Measurements from ENCODE around the gene SEMA3A. TPM values are rescaled to one million over a fixed set of nuclear protein-coding genes. Genes with fewer than 3 reads are reported as not detected.

The SEMA3A gene
- total RNA-seq, 1 experiment from 2014 or later, result 43.3 TPM

DNA sequence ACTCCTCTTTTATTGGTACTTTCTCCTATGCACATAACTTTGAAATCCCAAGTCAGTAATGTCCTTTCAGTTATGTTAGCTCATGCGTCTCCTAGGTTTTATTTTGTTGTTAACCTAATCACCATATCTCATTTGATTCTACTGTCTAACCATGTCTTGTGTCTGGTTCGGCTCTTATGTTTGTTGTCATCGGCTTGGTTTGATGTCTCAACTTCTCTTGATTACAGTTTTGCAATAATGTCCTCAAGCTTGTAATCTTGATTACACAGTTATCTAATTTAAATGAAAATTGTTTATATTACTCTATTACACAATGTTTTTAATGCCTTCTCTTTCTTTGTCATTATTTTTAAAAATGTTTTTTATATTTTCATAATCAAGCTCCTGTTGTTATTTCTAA is 35.9 kb upstream of the SEMA3A start:
- Histone ChIP-seq H3K27me3 (ENCODE audit: control insufficient read depth, insufficient read depth, low read length) (no peaks in the 10 kb centered on the region), H3K4me3 (ENCODE audit: low read depth in 2 of 2, low read length in 2 of 2) (no peak overlapping the region), H3K4me1 (ENCODE audit: control insufficient read depth, insufficient read depth, low read length) (no peaks in the 10 kb centered on the region), H3K9me3 (ENCODE audit: control insufficient read depth, insufficient read depth, low read depth, low read length) (no peaks in the 10 kb centered on the region), H3K36me3 (ENCODE audit: control insufficient read depth, insufficient read depth, low read length) (no peaks in the 10 kb centered on the region), H3K27ac (ENCODE audit: low read length) (no peak overlapping the region)
- intact Hi-C loops (cut with micrococcal nuclease; ENCODE audit: unreplicated experiment) (no loop called here), in situ Hi-C loops (cut with HindIII; ENCODE audit: low pct_unique_long_range_greater_than_20kb, low sequenced_read_pairs) (no loop called here)
- ChIA-PET POLR2A (no interaction called here), CTCF (no interaction called here)
- no peak for TF ChIP-seq POLR2AphosphoS5 (IDR thresholded peaks at IDR 0.05; ENCODE audit: low read depth, low read length)
- TF ChIP-seq, protein P1, sequence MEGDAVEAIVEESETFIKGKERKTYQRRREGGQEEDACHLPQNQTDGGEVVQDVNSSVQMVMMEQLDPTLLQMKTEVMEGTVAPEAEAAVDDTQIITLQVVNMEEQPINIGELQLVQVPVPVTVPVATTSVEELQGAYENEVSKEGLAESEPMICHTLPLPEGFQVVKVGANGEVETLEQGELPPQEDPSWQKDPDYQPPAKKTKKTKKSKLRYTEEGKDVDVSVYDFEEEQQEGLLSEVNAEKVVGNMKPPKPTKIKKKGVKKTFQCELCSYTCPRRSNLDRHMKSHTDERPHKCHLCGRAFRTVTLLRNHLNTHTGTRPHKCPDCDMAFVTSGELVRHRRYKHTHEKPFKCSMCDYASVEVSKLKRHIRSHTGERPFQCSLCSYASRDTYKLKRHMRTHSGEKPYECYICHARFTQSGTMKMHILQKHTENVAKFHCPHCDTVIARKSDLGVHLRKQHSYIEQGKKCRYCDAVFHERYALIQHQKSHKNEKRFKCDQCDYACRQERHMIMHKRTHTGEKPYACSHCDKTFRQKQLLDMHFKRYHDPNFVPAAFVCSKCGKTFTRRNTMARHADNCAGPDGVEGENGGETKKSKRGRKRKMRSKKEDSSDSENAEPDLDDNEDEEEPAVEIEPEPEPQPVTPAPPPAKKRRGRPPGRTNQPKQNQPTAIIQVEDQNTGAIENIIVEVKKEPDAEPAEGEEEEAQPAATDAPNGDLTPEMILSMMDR (IDR thresholded peaks at IDR 0.05), result no peak
- no peak for TF ChIP-seq SIN3A (IDR thresholded peaks at IDR 0.05; ENCODE audit: borderline replicate concordance, insufficient read depth, low read depth, low read length)
- TF ChIP-seq, protein P2, sequence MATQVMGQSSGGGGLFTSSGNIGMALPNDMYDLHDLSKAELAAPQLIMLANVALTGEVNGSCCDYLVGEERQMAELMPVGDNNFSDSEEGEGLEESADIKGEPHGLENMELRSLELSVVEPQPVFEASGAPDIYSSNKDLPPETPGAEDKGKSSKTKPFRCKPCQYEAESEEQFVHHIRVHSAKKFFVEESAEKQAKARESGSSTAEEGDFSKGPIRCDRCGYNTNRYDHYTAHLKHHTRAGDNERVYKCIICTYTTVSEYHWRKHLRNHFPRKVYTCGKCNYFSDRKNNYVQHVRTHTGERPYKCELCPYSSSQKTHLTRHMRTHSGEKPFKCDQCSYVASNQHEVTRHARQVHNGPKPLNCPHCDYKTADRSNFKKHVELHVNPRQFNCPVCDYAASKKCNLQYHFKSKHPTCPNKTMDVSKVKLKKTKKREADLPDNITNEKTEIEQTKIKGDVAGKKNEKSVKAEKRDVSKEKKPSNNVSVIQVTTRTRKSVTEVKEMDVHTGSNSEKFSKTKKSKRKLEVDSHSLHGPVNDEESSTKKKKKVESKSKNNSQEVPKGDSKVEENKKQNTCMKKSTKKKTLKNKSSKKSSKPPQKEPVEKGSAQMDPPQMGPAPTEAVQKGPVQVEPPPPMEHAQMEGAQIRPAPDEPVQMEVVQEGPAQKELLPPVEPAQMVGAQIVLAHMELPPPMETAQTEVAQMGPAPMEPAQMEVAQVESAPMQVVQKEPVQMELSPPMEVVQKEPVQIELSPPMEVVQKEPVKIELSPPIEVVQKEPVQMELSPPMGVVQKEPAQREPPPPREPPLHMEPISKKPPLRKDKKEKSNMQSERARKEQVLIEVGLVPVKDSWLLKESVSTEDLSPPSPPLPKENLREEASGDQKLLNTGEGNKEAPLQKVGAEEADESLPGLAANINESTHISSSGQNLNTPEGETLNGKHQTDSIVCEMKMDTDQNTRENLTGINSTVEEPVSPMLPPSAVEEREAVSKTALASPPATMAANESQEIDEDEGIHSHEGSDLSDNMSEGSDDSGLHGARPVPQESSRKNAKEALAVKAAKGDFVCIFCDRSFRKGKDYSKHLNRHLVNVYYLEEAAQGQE (IDR thresholded peaks at IDR 0.05; ENCODE audit: insufficient read depth in 1 of 2, low read depth in 2 of 2, low read length in 1 of 2), result no peak
- TF ChIP-seq TCF7L2 (IDR thresholded peaks at IDR 0.05; ENCODE audit: low read depth, low read length), result no peak
- no peak for ATAC-seq
- no TSS peak for BruUV-seq (replicated peaks)
- no peak for DNase-seq (ENCODE audit: low read depth, low spot score)

DNA sequence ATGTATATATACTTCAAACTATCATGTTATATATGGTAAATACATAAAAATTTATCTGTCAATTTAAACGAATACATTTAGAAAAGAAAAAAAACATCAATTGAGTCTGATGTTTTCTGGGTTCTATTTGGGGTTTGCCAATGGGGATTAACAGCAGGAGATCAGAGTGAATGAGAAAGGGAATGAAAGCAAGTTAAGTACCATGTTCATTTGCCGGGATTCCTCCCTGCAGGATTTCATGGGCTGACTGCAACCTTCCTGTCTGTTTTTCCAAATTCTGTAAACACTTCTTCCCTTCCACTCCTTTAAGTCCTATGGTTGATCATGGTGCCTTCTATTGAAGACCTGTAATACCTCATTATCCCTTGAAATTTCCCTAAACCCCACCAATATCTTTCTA is 33.9 kb upstream of the SEMA3A start:
- intact Hi-C loops (cut with micrococcal nuclease; ENCODE audit: unreplicated experiment), result no loop called here
- ChIA-PET CTCF (no interaction called here), POLR2A (no interaction called here)
- BruUV-seq (replicated peaks), result no TSS peak
- Histone ChIP-seq H3K27me3 (ENCODE audit: control insufficient read depth, insufficient read depth, low read length) (no peaks in the 10 kb centered on the region), H3K9me3 (ENCODE audit: control insufficient read depth, insufficient read depth, low read depth, low read length) (no peaks in the 10 kb centered on the region), H3K36me3 (ENCODE audit: control insufficient read depth, insufficient read depth, low read length) (no peaks in the 10 kb centered on the region), H3K4me1 (ENCODE audit: control insufficient read depth, insufficient read depth, low read length) (no peaks in the 10 kb centered on the region), H3K27ac (ENCODE audit: low read length) (no peak overlapping the region), H3K4me3 (ENCODE audit: low read depth in 2 of 2, low read length in 2 of 2) (no peak overlapping the region)
- no peak for ATAC-seq
- DNase-seq (ENCODE audit: low read depth, low spot score), result no peak
- in situ Hi-C loops (cut with HindIII; ENCODE audit: low pct_unique_long_range_greater_than_20kb, low sequenced_read_pairs), result no loop called here
- TF ChIP-seq POLR2AphosphoS5 (IDR thresholded peaks at IDR 0.05; ENCODE audit: low read depth, low read length) (no peak), SIN3A (IDR thresholded peaks at IDR 0.05; ENCODE audit: borderline replicate concordance, insufficient read depth, low read depth, low read length) (no peak), TCF7L2 (IDR thresholded peaks at IDR 0.05; ENCODE audit: low read depth, low read length) (no peak)
- TF ChIP-seq, protein P2 (IDR thresholded peaks at IDR 0.05; ENCODE audit: insufficient read depth in 1 of 2, low read depth in 2 of 2, low read length in 1 of 2), result no peak
- TF ChIP-seq, protein P1 (IDR thresholded peaks at IDR 0.05), result no peak

Data from Panc1 (cell line).